ENCODE results near the gene ERCC6.

The ERCC6 gene

DNA sequence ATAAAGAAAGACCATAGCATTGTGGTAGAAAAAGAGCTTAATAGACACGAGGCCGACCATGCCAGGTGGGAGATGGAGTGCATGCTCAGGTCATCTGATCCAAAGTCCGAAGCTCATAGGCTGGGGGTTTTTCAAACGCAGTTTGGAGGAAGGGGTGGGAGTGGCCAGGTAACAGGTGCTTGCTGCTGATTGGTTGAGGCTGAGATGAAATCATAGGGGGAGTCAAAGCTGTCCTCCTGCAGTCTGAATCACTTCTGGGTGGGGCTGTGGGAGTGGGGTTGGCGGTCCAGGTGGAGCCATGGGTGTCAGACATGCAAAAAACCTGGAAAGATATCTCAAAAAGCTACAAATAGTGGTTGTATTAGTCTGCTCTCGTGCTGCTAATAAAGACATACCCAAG is 2.8 kb upstream of the ERCC6 start:
- H3K18ac ChIP-seq (ENCODE audit: low read depth in 1 of 2, low read length in 2 of 2) = no peak overlapping the region
- 75% methylated on average over 6 of the region's 6 CpGs for WGBS

DNA sequence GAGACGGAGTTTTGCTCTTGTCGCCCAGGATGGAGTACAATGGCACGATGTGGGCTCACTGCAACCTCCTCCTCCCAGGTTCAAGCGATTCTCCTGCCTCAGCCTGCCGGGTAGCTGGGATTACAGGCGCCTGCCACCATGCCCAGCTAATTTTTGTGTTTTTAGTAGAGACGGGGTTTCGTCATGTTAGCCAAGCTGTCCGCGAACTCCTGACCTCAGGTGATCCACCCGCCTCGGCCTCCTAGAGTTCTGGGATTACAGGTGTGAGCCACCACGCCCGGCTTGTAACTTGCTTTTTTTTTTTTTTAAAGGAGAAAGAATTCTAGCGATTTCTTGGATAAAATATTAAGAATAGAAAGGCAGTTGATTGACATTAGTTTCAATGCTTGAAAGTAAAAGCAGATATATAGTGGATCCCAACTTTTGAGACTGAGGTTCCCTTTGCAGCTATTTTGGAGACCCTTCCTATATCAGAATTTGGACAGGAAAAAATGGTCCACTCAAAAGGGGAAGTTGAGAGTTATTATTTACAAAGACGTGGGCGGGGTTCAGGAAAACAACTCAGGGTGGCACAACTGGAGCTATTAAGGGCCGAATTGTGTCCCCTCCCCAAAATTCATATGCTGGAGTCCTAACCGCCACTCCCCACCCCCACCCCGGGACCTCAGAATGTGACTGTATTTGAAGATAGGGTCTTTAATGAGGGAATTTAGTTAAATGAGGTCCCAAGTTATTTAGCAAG is 1.3 kb upstream of the ERCC6 start:
- Histone ChIP-seq H3K18ac (ENCODE audit: low read depth in 1 of 2, low read length in 2 of 2) (no peak overlapping the region), H4K8ac (ENCODE audit: low read length) (no peak overlapping the region), H3K9me3 (ENCODE audit: control insufficient read depth, low read length) (peaks cover 3% of the 10 kb centered on the region), H3K23ac (ENCODE audit: low read length in 2 of 2) (no peak overlapping the region), H2BK12ac (ENCODE audit: low read length in 2 of 2) (no peak overlapping the region), H3K4me1 (ENCODE audit: control insufficient read depth, insufficient read depth, low read depth, low read length) (peaks cover 11% of the 10 kb centered on the region), H3K27me3 (ENCODE audit: control insufficient read depth in 1 of 2, insufficient read depth in 1 of 2, low read length in 2 of 2) (no peaks in the 10 kb centered on the region), H4K91ac (ENCODE audit: low read length) (no peak overlapping the region), H3K4me2 (ENCODE audit: low read length, poor library complexity, severe bottlenecking) (no peak overlapping the region), H3K36me3 (ENCODE audit: control insufficient read depth in 1 of 2, insufficient read depth in 2 of 2, low read depth in 1 of 2, low read length in 2 of 2) (peaks cover 0 to 7% of the 10 kb centered on the region in 2 experiments), H2AFZ (ENCODE audit: low read depth, low read length) (no peak overlapping the region), H3K79me1 (replicated peaks; ENCODE audit: low read length, poor library complexity, severe bottlenecking) (peaks cover 19% of the 10 kb centered on the region), H2BK5ac (ENCODE audit: low read depth, low read length, poor library complexity, severe bottlenecking) (no peak overlapping the region), H3K9ac (ENCODE audit: low read length) (peak overlapping the region; percentile 98), H2BK120ac (ENCODE audit: low read depth, low read length) (no peak overlapping the region), H2BK15ac (ENCODE audit: low read depth, poor library complexity, severe bottlenecking) (no peak overlapping the region), H2AK5ac (ENCODE audit: low read length, severe bottlenecking) (no peak overlapping the region), H3K27ac (ENCODE audit: low read length, poor library complexity, severe bottlenecking) (no peak overlapping the region), H3K4me3 (ENCODE audit: insufficient read depth in 1 of 2, low read depth in 1 of 2, low read length in 2 of 2) (no peak overlapping the region), H3K4ac (ENCODE audit: low read depth in 1 of 2, low read length in 2 of 2) (no peak overlapping the region), H3K14ac (ENCODE audit: low read length in 2 of 2) (no peak overlapping the region)
- WGBS = 80% methylated on average over 18 of the region's 20 CpGs
- no peak for DNase-seq

More for the DNA sequence above, 2.8 kb upstream of the ERCC6 start:
- H3K4ac ChIP-seq (ENCODE audit: low read depth in 1 of 2, low read length in 2 of 2) = no peak overlapping the region
- no peaks in the 10 kb centered on the region for H3K27me3 ChIP-seq (ENCODE audit: control insufficient read depth in 1 of 2, insufficient read depth in 1 of 2, low read length in 2 of 2)
- peaks cover 11% of the 10 kb centered on the region for H3K4me1 ChIP-seq (ENCODE audit: control insufficient read depth, insufficient read depth, low read depth, low read length)
- H4K91ac ChIP-seq (ENCODE audit: low read length) = no peak overlapping the region
- H3K9ac ChIP-seq (ENCODE audit: low read length) = no peak overlapping the region
- H2AK5ac ChIP-seq (ENCODE audit: low read length, severe bottlenecking) = no peak overlapping the region
- peaks cover 12% of the 10 kb centered on the region for H3K79me1 ChIP-seq (replicated peaks; ENCODE audit: low read length, poor library complexity, severe bottlenecking)
- no peak overlapping the region for H2BK5ac ChIP-seq (ENCODE audit: low read depth, low read length, poor library complexity, severe bottlenecking)
- no peak overlapping the region for H3K4me2 ChIP-seq (ENCODE audit: low read length, poor library complexity, severe bottlenecking)
- H3K9me3 ChIP-seq (ENCODE audit: control insufficient read depth, low read length) = peaks cover 5% of the 10 kb centered on the region
- no peak for DNase-seq
- no peak overlapping the region for H3K23ac ChIP-seq (ENCODE audit: low read length in 2 of 2)
- H3K36me3 ChIP-seq (ENCODE audit: control insufficient read depth in 1 of 2, insufficient read depth in 2 of 2, low read depth in 1 of 2, low read length in 2 of 2) = no peaks in the 10 kb centered on the region
- H3K14ac ChIP-seq (ENCODE audit: low read length in 2 of 2) = no peak overlapping the region
- no peak overlapping the region for H3K4me3 ChIP-seq (ENCODE audit: insufficient read depth in 1 of 2, low read depth in 1 of 2, low read length in 2 of 2)
- H3K27ac ChIP-seq (ENCODE audit: low read length, poor library complexity, severe bottlenecking) = no peak overlapping the region
- no peak overlapping the region for H2BK12ac ChIP-seq (ENCODE audit: low read length in 2 of 2)
- no peak overlapping the region for H4K8ac ChIP-seq (ENCODE audit: low read length)
- H2AFZ ChIP-seq (ENCODE audit: low read depth, low read length) = no peak overlapping the region
- H2BK15ac ChIP-seq (ENCODE audit: low read depth, poor library complexity, severe bottlenecking) = no peak overlapping the region
- H2BK120ac ChIP-seq (ENCODE audit: low read depth, low read length) = no peak overlapping the region

DNA sequence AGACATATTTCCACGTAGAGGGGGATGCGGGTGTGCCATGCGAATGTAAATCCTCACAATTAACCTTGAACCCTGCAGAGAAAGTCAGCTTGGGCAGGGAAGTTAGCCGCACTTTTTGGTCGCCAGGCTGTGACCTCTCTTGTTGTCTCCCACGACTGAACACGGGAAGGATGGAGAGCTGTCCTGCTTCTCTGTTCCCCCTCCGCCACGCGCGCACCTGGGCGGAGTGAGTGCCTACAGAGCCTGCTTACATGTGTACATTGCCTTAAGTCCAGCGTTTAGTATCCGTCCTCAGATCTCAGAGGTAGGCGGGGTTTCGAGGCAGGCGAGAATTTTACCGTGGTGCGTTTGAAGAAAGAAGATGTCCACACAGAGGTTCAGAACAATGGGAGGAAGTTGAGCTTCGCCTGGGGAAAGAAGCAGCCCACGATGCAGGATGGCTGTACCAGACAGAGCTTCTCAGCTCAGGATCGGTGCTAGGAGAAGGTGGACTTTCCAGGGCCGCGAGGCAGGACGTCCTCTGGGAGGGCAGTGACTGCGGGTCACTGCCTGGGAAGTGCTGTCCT is 482 bp upstream of the ERCC6 start:
- Histone ChIP-seq H4K91ac (ENCODE audit: low read length) (no peak overlapping the region), H2BK5ac (ENCODE audit: low read depth, low read length, poor library complexity, severe bottlenecking) (no peak overlapping the region), H2AK5ac (ENCODE audit: low read length, severe bottlenecking) (no peak overlapping the region), H3K23ac (ENCODE audit: low read length in 2 of 2) (no peak overlapping the region), H3K14ac (ENCODE audit: low read length in 2 of 2) (no peak overlapping the region), H3K4me2 (ENCODE audit: low read length, poor library complexity, severe bottlenecking) (peak overlapping the region; percentile 55), H3K9me3 (ENCODE audit: control insufficient read depth, low read length) (no peaks in the 10 kb centered on the region), H3K36me3 (ENCODE audit: control insufficient read depth in 1 of 2, insufficient read depth in 2 of 2, low read depth in 1 of 2, low read length in 2 of 2) (peaks cover 0 to 7% of the 10 kb centered on the region in 2 experiments), H3K4me1 (ENCODE audit: control insufficient read depth, insufficient read depth, low read depth, low read length) (peaks cover 13% of the 10 kb centered on the region), H3K4ac (ENCODE audit: low read depth in 1 of 2, low read length in 2 of 2) (no peak overlapping the region), H2BK12ac (ENCODE audit: low read length in 2 of 2) (peak overlapping the region in 1 of 2 experiments; percentile 33), H3K27ac (ENCODE audit: low read length, poor library complexity, severe bottlenecking) (peak overlapping the region; percentile 2), H2BK120ac (ENCODE audit: low read depth, low read length) (no peak overlapping the region), H3K27me3 (ENCODE audit: control insufficient read depth in 1 of 2, insufficient read depth in 1 of 2, low read length in 2 of 2) (no peaks in the 10 kb centered on the region), H3K79me1 (replicated peaks; ENCODE audit: low read length, poor library complexity, severe bottlenecking) (peaks cover 23% of the 10 kb centered on the region), H3K4me3 (ENCODE audit: insufficient read depth in 1 of 2, low read depth in 1 of 2, low read length in 2 of 2) (peak overlapping the region; percentile 52 to 86), H3K18ac (ENCODE audit: low read depth in 1 of 2, low read length in 2 of 2) (peak overlapping the region; percentile 25 to 71), H2AFZ (ENCODE audit: low read depth, low read length) (peak overlapping the region; percentile 74), H3K9ac (ENCODE audit: low read length) (peak overlapping the region; percentile 98), H2BK15ac (ENCODE audit: low read depth, poor library complexity, severe bottlenecking) (no peak overlapping the region), H4K8ac (ENCODE audit: low read length) (peak overlapping the region; percentile 72)
- under 1% methylated on average over 24 of the region's 26 CpGs for WGBS
- no peak for DNase-seq

DNA sequence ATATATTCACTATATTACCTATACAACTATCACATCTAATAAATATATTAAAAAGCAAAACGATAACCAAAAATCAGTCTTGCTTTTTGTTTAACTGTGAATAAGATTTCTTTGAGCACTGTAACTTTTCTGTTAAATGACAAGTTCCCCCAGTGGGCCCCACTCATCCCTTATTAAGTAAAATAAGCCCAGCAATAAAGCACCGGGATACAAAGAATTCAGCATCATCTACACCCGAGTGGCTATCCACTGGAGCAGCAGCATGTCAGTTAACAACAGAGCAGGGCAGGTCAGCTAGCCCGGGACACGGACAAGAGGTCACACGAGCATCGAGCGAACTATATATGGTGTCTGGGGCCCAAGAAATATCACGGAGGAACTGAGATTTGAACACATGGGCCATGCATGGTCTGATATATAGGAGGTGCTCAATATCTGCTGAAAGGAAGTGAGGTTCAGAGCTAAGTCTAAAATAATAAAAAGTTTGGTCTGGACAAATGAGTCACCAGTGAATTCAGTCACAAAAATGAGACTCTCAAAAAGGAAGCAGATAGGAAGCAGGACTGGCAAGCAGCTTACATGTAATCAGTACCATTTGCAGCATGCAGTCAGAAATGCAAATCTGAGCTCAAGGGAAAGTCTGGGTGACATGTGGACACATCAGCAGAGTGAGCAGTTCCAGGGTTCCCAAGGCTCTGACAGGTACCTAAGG is 4.1 kb downstream of the ERCC6 start:
- Histone ChIP-seq H3K36me3 (ENCODE audit: control insufficient read depth in 1 of 2, insufficient read depth in 2 of 2, low read depth in 1 of 2, low read length in 2 of 2) (peaks cover 14 to 36% of the 10 kb centered on the region in 2 experiments), H3K27me3 (ENCODE audit: control insufficient read depth in 1 of 2, insufficient read depth in 1 of 2, low read length in 2 of 2) (no peaks in the 10 kb centered on the region), H3K4ac (ENCODE audit: low read depth in 1 of 2, low read length in 2 of 2) (no peak overlapping the region), H3K18ac (ENCODE audit: low read depth in 1 of 2, low read length in 2 of 2) (no peak overlapping the region), H2BK12ac (ENCODE audit: low read length in 2 of 2) (no peak overlapping the region), H2BK15ac (ENCODE audit: low read depth, poor library complexity, severe bottlenecking) (no peak overlapping the region), H3K9ac (ENCODE audit: low read length) (peak overlapping the region; percentile 39), H3K79me1 (replicated peaks; ENCODE audit: low read length, poor library complexity, severe bottlenecking) (peaks cover 38% of the 10 kb centered on the region), H3K27ac (ENCODE audit: low read length, poor library complexity, severe bottlenecking) (no peak overlapping the region), H2BK5ac (ENCODE audit: low read depth, low read length, poor library complexity, severe bottlenecking) (no peak overlapping the region), H2AFZ (ENCODE audit: low read depth, low read length) (no peak overlapping the region), H3K23ac (ENCODE audit: low read length in 2 of 2) (no peak overlapping the region), H3K9me3 (ENCODE audit: control insufficient read depth, low read length) (no peaks in the 10 kb centered on the region), H4K8ac (ENCODE audit: low read length) (no peak overlapping the region), H2AK5ac (ENCODE audit: low read length, severe bottlenecking) (no peak overlapping the region), H3K4me3 (ENCODE audit: insufficient read depth in 1 of 2, low read depth in 1 of 2, low read length in 2 of 2) (peak overlapping the region in 1 of 2 experiments; percentile 51), H3K4me2 (ENCODE audit: low read length, poor library complexity, severe bottlenecking) (no peak overlapping the region), H3K14ac (ENCODE audit: low read length in 2 of 2) (no peak overlapping the region), H2BK120ac (ENCODE audit: low read depth, low read length) (no peak overlapping the region), H3K4me1 (ENCODE audit: control insufficient read depth, insufficient read depth, low read depth, low read length) (peaks cover 13% of the 10 kb centered on the region), H4K91ac (ENCODE audit: low read length) (no peak overlapping the region)
- peak; percentile 38 for DNase-seq
- WGBS = 85% methylated on average over 9 of the region's 9 CpGs
